DOHH2 (cell line): ENCODE results near the gene UNC5CL.

Experiments
- H3F3A ChIP-seq: fragments of 200-600 bp; sonication (generic), shearing (Covaris generic); 2 replicates; pipeline ENCODE4 v1.6.0; 2016; ENCODE audit warnings: antibody characterized with exemption, mild to moderate bottlenecking; ENCODE audit not compliant: control insufficient read depth, insufficient read depth
- H3K27ac ChIP-seq: fragments of 200-600 bp; sonication (generic); 2 replicates; pipeline ENCODE4 v1.5.1; 2014; ENCODE audit warnings: low read depth, mild to moderate bottlenecking, low read length, moderate library complexity
- H3K27me3 ChIP-seq: fragments of 200-600 bp; sonication (generic); 2 replicates; pipeline ENCODE4 v1.6.1; 2014; ENCODE audit warnings: mild to moderate bottlenecking, low read length, mixed read lengths; ENCODE audit not compliant: control insufficient read depth
- H3K36me3 ChIP-seq: fragments of 200-600 bp; sonication (generic); 2 replicates; pipeline ENCODE4 v1.6.1; 2014; ENCODE audit warnings: mild to moderate bottlenecking, low read length, moderate library complexity, mixed read lengths; ENCODE audit not compliant: control insufficient read depth
- H3K4me1 ChIP-seq: fragments of 200-600 bp; sonication (generic); 2 replicates; pipeline ENCODE4 v1.6.1; 2014; ENCODE audit warnings: mild to moderate bottlenecking, low read length, mixed read lengths; ENCODE audit not compliant: control insufficient read depth
- H3K4me2 ChIP-seq: fragments of 200-600 bp; sonication (generic); 2 replicates; pipeline ENCODE4 v1.6.0; 2014; ENCODE audit warnings: mild to moderate bottlenecking, low read length, moderate library complexity
- H3K4me3 ChIP-seq: fragments of 200-600 bp; sonication (generic); 2 replicates; pipeline ENCODE4 v1.5.1; 2014; ENCODE audit warnings: mild to moderate bottlenecking, low read length, mixed read lengths
- H3K79me2 ChIP-seq: fragments of 200-600 bp; sonication (generic); 2 replicates; pipeline ENCODE4 v1.6.1; 2014; ENCODE audit warnings: mild to moderate bottlenecking, low read length, mixed read lengths; ENCODE audit not compliant: control insufficient read depth
- H3K9me2 ChIP-seq: fragments of 200-600 bp; sonication (generic); replicated peaks from 2 replicates; pipeline ENCODE4 v1.6.1; 2014; ENCODE audit warnings: mild to moderate bottlenecking, low read length, mixed read lengths; ENCODE audit not compliant: control insufficient read depth
- H3K9me3 ChIP-seq: fragments of 200-600 bp; sonication (generic); 2 replicates; pipeline ENCODE4 v1.6.1; 2014; ENCODE audit warnings: antibody characterized with exemption, low read length, mixed read lengths; ENCODE audit not compliant: control insufficient read depth, insufficient read depth
- H4K20me1 ChIP-seq: fragments of 200-600 bp; sonication (generic); 2 replicates; pipeline ENCODE4 v1.6.0; 2014; ENCODE audit warnings: low read depth, mild to moderate bottlenecking, antibody characterized with exemption, low read length, moderate library complexity; ENCODE audit not compliant: control insufficient read depth, insufficient read depth
- EZH2phosphoT487 ChIP-seq: fragments of 200-600 bp; sonication (generic); IDR thresholded peaks from 2 replicates; pipeline ENCODE4 v1.6.1; 2017; ENCODE audit warnings: borderline replicate concordance, mild to moderate bottlenecking, antibody characterized with exemption, low read length, moderate library complexity, mixed read lengths
- TF ChIP-seq, protein P1 (sequence below): fragments of 200-600 bp; sonication (generic); IDR thresholded peaks from one replicate; pipeline ENCODE4 v1.5.1; 2014; ENCODE audit warnings: antibody characterized with exemption, mild to moderate bottlenecking, low read depth, low read length; ENCODE audit not compliant: poor library complexity, severe bottlenecking

Gene UNC5CL

DNA sequence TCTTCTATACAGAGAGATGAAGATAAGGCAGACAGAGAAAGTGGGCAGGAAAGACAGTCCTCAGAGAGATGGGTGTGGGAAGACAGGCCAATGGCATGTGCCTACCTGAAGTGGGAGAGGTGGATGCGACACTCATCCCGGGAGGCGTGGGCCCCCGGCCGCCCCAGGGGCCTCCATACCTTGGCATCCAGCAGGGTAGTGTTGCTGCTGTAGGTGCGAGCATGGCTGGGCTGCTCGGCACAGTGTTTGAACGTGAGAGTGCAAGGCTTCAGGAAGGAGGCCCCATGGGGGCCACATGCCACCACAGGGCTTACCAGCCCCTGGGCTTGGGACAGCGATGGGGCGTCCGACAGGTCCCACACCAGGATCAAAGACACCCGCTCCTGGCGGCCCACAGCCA lies 5.2 kb downstream of the UNC5CL start:
- no peaks in the 10 kb centered on the region for H3K9me2 ChIP-seq
- no peaks in the 10 kb centered on the region for H3F3A ChIP-seq
- 0 out of 2 replicates have a peak, but pooled peaks cover 4% of the 10 kb centered on the region for H3K27me3 ChIP-seq
- no peak overlapping the region for H3K27ac ChIP-seq
- TF ChIP-seq, protein P1, sequence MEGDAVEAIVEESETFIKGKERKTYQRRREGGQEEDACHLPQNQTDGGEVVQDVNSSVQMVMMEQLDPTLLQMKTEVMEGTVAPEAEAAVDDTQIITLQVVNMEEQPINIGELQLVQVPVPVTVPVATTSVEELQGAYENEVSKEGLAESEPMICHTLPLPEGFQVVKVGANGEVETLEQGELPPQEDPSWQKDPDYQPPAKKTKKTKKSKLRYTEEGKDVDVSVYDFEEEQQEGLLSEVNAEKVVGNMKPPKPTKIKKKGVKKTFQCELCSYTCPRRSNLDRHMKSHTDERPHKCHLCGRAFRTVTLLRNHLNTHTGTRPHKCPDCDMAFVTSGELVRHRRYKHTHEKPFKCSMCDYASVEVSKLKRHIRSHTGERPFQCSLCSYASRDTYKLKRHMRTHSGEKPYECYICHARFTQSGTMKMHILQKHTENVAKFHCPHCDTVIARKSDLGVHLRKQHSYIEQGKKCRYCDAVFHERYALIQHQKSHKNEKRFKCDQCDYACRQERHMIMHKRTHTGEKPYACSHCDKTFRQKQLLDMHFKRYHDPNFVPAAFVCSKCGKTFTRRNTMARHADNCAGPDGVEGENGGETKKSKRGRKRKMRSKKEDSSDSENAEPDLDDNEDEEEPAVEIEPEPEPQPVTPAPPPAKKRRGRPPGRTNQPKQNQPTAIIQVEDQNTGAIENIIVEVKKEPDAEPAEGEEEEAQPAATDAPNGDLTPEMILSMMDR = no peak
- TF ChIP-seq EZH2phosphoT487 = no peak
- H3K79me2 ChIP-seq = no peaks in the 10 kb centered on the region
- H4K20me1 ChIP-seq = no peaks in the 10 kb centered on the region
- H3K4me1 ChIP-seq = peaks cover 6% of the 10 kb centered on the region
- H3K4me3 ChIP-seq = no peak overlapping the region
- H3K9me3 ChIP-seq = no peaks in the 10 kb centered on the region
- no peak overlapping the region for H3K4me2 ChIP-seq
- H3K36me3 ChIP-seq = no peaks in the 10 kb centered on the region

- Histone ChIP-seq H3K9me3 (no peaks in the 10 kb centered on the region), H3K36me3 (no peaks in the 10 kb centered on the region), H3K27me3 (0 out of 2 replicates have a peak, but pooled peaks cover 2% of the 10 kb centered on the region), H3F3A (no peaks in the 10 kb centered on the region), H3K4me3 (no peak overlapping the region), H3K27ac (no peak overlapping the region), H4K20me1 (no peaks in the 10 kb centered on the region), H3K4me2 (no peak overlapping the region), H3K4me1 (peaks cover 13% of the 10 kb centered on the region), H3K9me2 (no peaks in the 10 kb centered on the region), H3K79me2 (no peaks in the 10 kb centered on the region)
- TF ChIP-seq, protein P1 = no peak
- no peak for TF ChIP-seq EZH2phosphoT487
Measured at GRCh38 chr6:41032830-41033229, 6.2 kb downstream of the UNC5CL start.

DNA sequence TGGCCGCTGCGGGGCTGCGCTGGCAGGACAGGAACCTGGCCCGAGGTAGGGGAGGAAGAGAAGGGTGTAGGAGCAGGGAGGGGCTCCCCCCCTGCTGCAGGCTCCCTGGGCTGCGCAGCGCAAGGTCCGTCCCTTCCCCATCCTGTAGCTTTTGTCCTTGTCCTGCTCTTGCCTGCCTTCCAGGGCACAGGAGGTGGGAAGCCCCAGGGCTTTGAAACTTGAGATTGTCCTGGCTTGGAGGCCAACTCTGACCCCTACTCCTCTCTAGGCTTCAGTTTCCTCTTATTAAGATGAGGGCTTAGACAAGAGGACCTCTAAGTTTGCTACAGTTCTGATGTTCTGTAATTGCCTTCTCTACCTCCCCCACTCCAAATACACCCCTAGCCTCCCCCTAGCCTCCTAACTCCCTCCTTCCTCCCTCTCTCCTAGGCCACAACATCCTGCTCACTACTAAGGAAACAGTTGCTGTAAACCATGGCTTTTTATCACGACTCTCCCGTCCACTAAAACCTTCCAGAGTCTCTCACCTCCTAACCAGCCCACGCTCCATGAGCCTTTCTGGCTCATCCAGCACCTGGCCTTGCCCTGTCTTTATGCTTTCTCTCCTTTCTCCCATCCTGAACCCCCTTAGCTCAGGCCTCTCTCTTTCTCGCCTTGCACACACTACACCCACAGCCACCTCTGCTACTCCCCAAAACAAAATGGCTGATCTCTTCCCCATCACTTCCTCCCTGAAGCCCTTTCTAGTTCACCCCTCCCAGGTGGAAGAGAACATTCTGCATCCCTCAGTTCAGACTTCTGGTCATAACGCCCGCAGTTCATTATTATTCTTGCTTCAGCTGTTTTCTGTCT lies 10.2 kb downstream of the UNC5CL start:
- Histone ChIP-seq H3K9me2 (no peaks in the 10 kb centered on the region), H3K4me1 (peaks cover 24% of the 10 kb centered on the region), H3K27ac (peak overlapping the region; percentile 2; the same call in 1 of the 2 replicates), H3K4me3 (peak overlapping the region; percentile 79), H3K79me2 (no peaks in the 10 kb centered on the region), H3K4me2 (peak overlapping the region; percentile 85), H3F3A (no peaks in the 10 kb centered on the region), H4K20me1 (no peaks in the 10 kb centered on the region), H3K27me3 (no peaks in the 10 kb centered on the region), H3K9me3 (no peaks in the 10 kb centered on the region), H3K36me3 (no peaks in the 10 kb centered on the region)
- TF ChIP-seq, protein P1 = no peak
- no peak for TF ChIP-seq EZH2phosphoT487
